Thyroid gland (tissue), 4 donors: Measurements from ENCODE around the gene ERBB3. TPM values are rescaled to one million over a fixed set of nuclear protein-coding genes. Genes with fewer than 3 reads are reported as not detected.
"Not testable (repeated sequence)": the region's sequence is repeated elsewhere in the genome, so short reads cannot be mapped to it uniquely, and the experiment has no call there.

Source experiments
- DNase-seq, 2 donors: peaks; one replicate each; pipeline ENCODE4 v3.0.0-alpha.2; 2019
- H3K27ac ChIP-seq, 3 donors: fragments of 200-600 bp; sonication (generic); 1 replicate in 2 of 3; 2 replicates in 1 of 3; pipeline ENCODE4 v1.5.1; 2016 to 2019; ENCODE audit warnings: mild to moderate bottlenecking in 1 of 3, moderate library complexity in 1 of 3
- H3K27me3 ChIP-seq: fragments of 200-600 bp; sonication (generic); one replicate; pipeline ENCODE4 v1.5.1; 2019
- H3K36me3 ChIP-seq, 2 donors: fragments of 200-600 bp; sonication (generic); one replicate each; pipeline ENCODE4 v1.5.1; 2016 to 2019
- H3K4me1 ChIP-seq, 2 donors: fragments of 200-600 bp; sonication (generic); one replicate each; pipeline ENCODE4 v1.5.1; 2017 to 2019
- H3K4me3 ChIP-seq, 3 donors: fragments of 200-600 bp; sonication (generic); replicated peaks in 1 of 3; 1 replicate in 2 of 3; 2 replicates in 1 of 3; pipeline ENCODE4 v1.5.1; 2016; ENCODE audit warnings: mild to moderate bottlenecking in 1 of 3
- H3K9me3 ChIP-seq: fragments of 200-600 bp; sonication (generic); one replicate; pipeline ENCODE4 v1.5.1; 2017
- CTCF ChIP-seq, 6 experiments: fragments of 200-600 bp in 3 of 6; fragments of 450-650 bp in 3 of 6; sonication (generic) in 3 of 6; IDR thresholded peaks; one replicate each; pipeline ENCODE4 v1.5.1; 2016 to 2019; ENCODE audit warnings: antibody characterized with exemption in 6 of 6, mild to moderate bottlenecking in 2 of 6, inconsistent platforms in 1 of 6, moderate library complexity in 1 of 6
- POLR2A ChIP-seq, 2 donors: fragments of 450-650 bp; IDR thresholded peaks; one replicate each; pipeline ENCODE4 v1.6.1; 2017; ENCODE audit warnings: antibody characterized with exemption in 2 of 2, mild to moderate bottlenecking in 2 of 2, moderate library complexity in 1 of 2
- WGBS, 2 donors: methylation state at CpG; one replicate each; pipeline ENCODE4 v1.1.5; 2017; 5-methylcytosine and 5-hydroxymethylcytosine counted together
- intact Hi-C: fragments of 100-400 bp; cut with DNase I; formaldehyde crosslinking; loops from one replicate; pipeline ENCODE4 v1.15.1; 2023
- total RNA-seq, 4 donors: library from RNA; depleted of rRNA; stranded (reverse); fragments of >200 nt; gene quantifications; one replicate each; pipeline ENCODE4 v1.2.3, GENCODE V29; 2016

ERBB3 gene
- total RNA-seq, 4 donors from 2014 or later, result 14.7 to 30.0 (median 20.4) TPM

- Histone ChIP-seq H3K27me3 (no peaks in the 10 kb centered on the region), H3K4me3 (peak overlapping the region; percentile 74 to 88 (median 80)), H3K9me3 (no peaks in the 10 kb centered on the region), H3K4me1 (peaks cover 7 to 11% of the 10 kb centered on the region in 2 donors), H3K36me3 (peaks cover 20 to 23% of the 10 kb centered on the region in 2 donors), H3K27ac (peak overlapping the region in 2 of 3 donors; percentile 94 to 97)
- TF ChIP-seq POLR2A (IDR thresholded peaks at IDR 0.05) (no peak), CTCF (IDR thresholded peaks at IDR 0.05) (no peak)
- WGBS, 2 donors, result 41 to 45% methylated on average over 9 of the region's 9 CpGs
- intact Hi-C loops, result loop anchor here (10.0 kb wide), 1 partner anchor 62 kb away; the partner anchor contains the start of gene PA2G4
- no peak for DNase-seq
Observed at GRCh38 chr12:56042843-56043242, 37.1 kb upstream of the ERBB3 start.

- Histone ChIP-seq H3K27ac (no peak overlapping the region), H3K9me3 (no peaks in the 10 kb centered on the region), H3K27me3 (no peaks in the 10 kb centered on the region), H3K36me3 (peaks cover 20 to 23% of the 10 kb centered on the region in 2 donors), H3K4me1 (peaks cover 7 to 9% of the 10 kb centered on the region in 2 donors), H3K4me3 (no peak overlapping the region)
- 78 to 89% methylated on average over 9 of the region's 9 CpGs for WGBS, 2 donors
- TF ChIP-seq CTCF (IDR thresholded peaks at IDR 0.05) (no peak), POLR2A (IDR thresholded peaks at IDR 0.05) (no peak)
- intact Hi-C loops, result loop anchor here (10.0 kb wide), 1 partner anchor 59 kb away; the partner anchor contains the start of gene PA2G4
- no peak for DNase-seq
Observed at GRCh38 chr12:56046027-56046780, 33.8 kb upstream of the ERBB3 start.

GRCh38 chr12:56053407-56053893 is 26.5 kb upstream of the ERBB3 start:
- no peak overlapping the region for H3K27ac ChIP-seq
- no peaks in the 10 kb centered on the region for H3K4me1 ChIP-seq
- no peaks in the 10 kb centered on the region for H3K36me3 ChIP-seq
- WGBS, 2 donors, result 87 to 88% methylated on average over 6 of the region's 6 CpGs
- no peaks in the 10 kb centered on the region for H3K9me3 ChIP-seq
- no peak overlapping the region for H3K4me3 ChIP-seq
- DNase-seq, result no peak
- intact Hi-C loops, result no loop called here
- TF ChIP-seq CTCF (IDR thresholded peaks at IDR 0.05) (no peak), POLR2A (IDR thresholded peaks at IDR 0.05) (no peak)
- H3K27me3 ChIP-seq, result no peaks in the 10 kb centered on the region

GRCh38 chr12:56059964-56060363 is 20.0 kb upstream of the ERBB3 start:
- H3K36me3 ChIP-seq, H3K27me3 ChIP-seq, H3K9me3 ChIP-seq, H3K4me1 ChIP-seq, intact Hi-C loops, H3K27ac ChIP-seq, H3K4me3 ChIP-seq, DNase-seq: not testable (repeated sequence)
- 97% methylated on average over 8 of the region's 8 CpGs for WGBS, 2 donors

- Histone ChIP-seq H3K36me3 (no peaks in the 10 kb centered on the region), H3K4me3 (no peak overlapping the region), H3K9me3 (no peaks in the 10 kb centered on the region), H3K4me1 (no peaks in the 10 kb centered on the region), H3K27me3 (no peaks in the 10 kb centered on the region), H3K27ac (no peak overlapping the region)
- DNase-seq, result peak in 1 of 2 donors; percentile 34
- TF ChIP-seq POLR2A (IDR thresholded peaks at IDR 0.05) (no peak), CTCF (IDR thresholded peaks at IDR 0.05) (no peak)
- WGBS, 2 donors, result 62 to 66% methylated on average over 5 of the region's 5 CpGs
- intact Hi-C loops, result no loop called here
Observed at GRCh38 chr12:56061982-56062381, 18.0 kb upstream of the ERBB3 start.
